HepG2 (cell line): Measurements from ENCODE around the gene TEDC1. TPM values are rescaled to one million over a fixed set of nuclear protein-coding genes. Genes with fewer than 3 reads are reported as not detected.
A peak's percentile ranks its signal among the peaks of the same experiment; 100 is the strongest.

Experiments
- ATAC-seq: fragments of 200-7000 bp; cut with Tn5 transposase; 3 replicates; pipeline ENCODE4 v1.9.1; 2020; ENCODE audit warnings: mild to moderate bottlenecking, moderate library complexity
- BruUV-seq: library from RNA; stranded (reverse); fragments of 400-500 nt; replicated peaks from 2 replicates; lab custom pipeline; 2021; lab: Mats Ljungman, UMichigan
- CTCF ChIA-PET: fragments of 300-600 bp; formaldehyde crosslinking; extraction: SDS; loops from one replicate; lab custom pipeline; 2021; ENCODE audit warnings: low total read pairs, inconsistent platforms, low intra/inter-chr PET ratio; lab: Yijun Ruan, JAX
- POLR2A ChIA-PET: fragments of 350-600 bp; sonication (Branson Sonifier 250); formaldehyde crosslinking; loops from one replicate; lab custom pipeline; 2020; ENCODE audit warnings: antibody characterized with exemption, inconsistent platforms; lab: Yijun Ruan, JAX
- DNase-seq: peaks from one replicate; pipeline ENCODE4 v3.0.0-alpha.2; 2015; ENCODE audit warnings: low spot score
- FAIRE-seq: peaks from 3 replicates; lab custom pipeline; 2011; peaks lifted over from hg19 to GRCh38; lab: Jason Lieb, UNC
- H2AFZ ChIP-seq: one replicate; pipeline ENCODE4 v1.6.1; 2011; ENCODE audit warnings: low read length, inconsistent platforms
- H3K27ac ChIP-seq: fragments of 300-600 bp; 3 replicates; pipeline ENCODE4 v1.8.0; 2011; ENCODE audit warnings: mixed run types, mild to moderate bottlenecking, mixed read lengths, low read length, inconsistent platforms; ENCODE audit not compliant: insufficient read depth; ENCODE audit errors: extremely low read length
- H3K27me3 ChIP-seq, 2 experiments: fragments of 200-600 bp in 1 of 2; 2 replicates in 1 of 2; 3 replicates in 1 of 2; pipeline versions ENCODE4 v1.6.0 to v1.8.0; 2011; ENCODE audit warnings: low read length in 2 of 2, mild to moderate bottlenecking in 2 of 2, moderate library complexity in 2 of 2, inconsistent platforms in 1 of 2; ENCODE audit not compliant: insufficient read depth in 2 of 2, control insufficient read depth in 1 of 2
- H3K36me3 ChIP-seq, 2 experiments: fragments of 200-600 bp in 1 of 2; replicated peaks in 1 of 2; 2 replicates in 1 of 2; 3 replicates in 1 of 2; pipeline versions ENCODE4 v1.5.1 to v1.8.0; 2011; ENCODE audit warnings: low read length in 2 of 2, inconsistent platforms in 1 of 2; ENCODE audit not compliant: insufficient read depth in 2 of 2, control insufficient read depth in 1 of 2
- H3K4me1 ChIP-seq: 2 replicates; pipeline ENCODE4 v1.5.1; 2012; ENCODE audit warnings: low read length, inconsistent platforms; ENCODE audit not compliant: insufficient read depth
- H3K4me2 ChIP-seq: 2 replicates; pipeline ENCODE4 v1.6.0; 2011; ENCODE audit warnings: low read depth, low read length, inconsistent platforms
- H3K4me3 ChIP-seq, 3 experiments: fragments of 200-600 bp in 1 of 3; sonication (generic), shearing (Covaris generic) in 1 of 3; replicated peaks in 1 of 3; 2 replicates each; pipeline ENCODE4 v1.5.1; 2011 to 2016; ENCODE audit warnings: low read length in 3 of 3, inconsistent platforms in 2 of 3, low read depth in 2 of 3, mild to moderate bottlenecking in 2 of 3, control low read depth in 1 of 3, mixed read lengths in 1 of 3; ENCODE audit not compliant: insufficient read depth in 1 of 3
- H3K79me2 ChIP-seq: one replicate; pipeline ENCODE4 v1.6.1; 2011; ENCODE audit warnings: low read length, inconsistent platforms; ENCODE audit not compliant: insufficient read depth
- H3K9ac ChIP-seq: 2 replicates; pipeline ENCODE4 v1.6.0; 2011; ENCODE audit warnings: mild to moderate bottlenecking, low read depth, low read length, inconsistent platforms; ENCODE audit not compliant: insufficient read depth
- H3K9me3 ChIP-seq: 2 replicates; pipeline ENCODE4 v1.5.1; 2012; ENCODE audit warnings: mild to moderate bottlenecking, low read length
- H4K20me1 ChIP-seq: 2 replicates; pipeline ENCODE4 v1.6.0; 2011; ENCODE audit warnings: inconsistent platforms, mild to moderate bottlenecking, low read length, moderate library complexity; ENCODE audit not compliant: insufficient read depth
- FOXO4 ChIP-seq: sonication (generic); formaldehyde crosslinking; conservative IDR thresholded peaks from 2 replicates; pipeline ENCODE4 v1.8.1; 2023; ENCODE audit warnings: missing genetic modification reagents
- PBX3 ChIP-seq: sonication (generic); formaldehyde crosslinking; IDR thresholded peaks from 2 replicates; pipeline ENCODE4 v1.8.1; 2023; ENCODE audit warnings: missing genetic modification reagents, inconsistent platforms, borderline replicate concordance
- RFX3 ChIP-seq: IDR thresholded peaks from 2 replicates; pipeline ENCODE4 v1.6.1; 2016; ENCODE audit warnings: missing biosample characterization, missing genetic modification reagents
- SSRP1 ChIP-seq: IDR thresholded peaks from 2 replicates; pipeline ENCODE4 v1.6.1; 2016; ENCODE audit warnings: control low read depth
- ZFX ChIP-seq: sonication (generic); formaldehyde crosslinking; IDR thresholded peaks from 2 replicates; pipeline ENCODE4 v1.4.0; 2020; ENCODE audit warnings: mild to moderate bottlenecking, low read depth, missing genetic modification reagents, moderate library complexity
- ZFYVE20 ChIP-seq: sonication (generic); formaldehyde crosslinking; IDR thresholded peaks from 2 replicates; pipeline ENCODE4 v1.8.0; 2023; ENCODE audit warnings: low read depth, mild to moderate bottlenecking, moderate library complexity, missing genetic modification reagents, borderline replicate concordance
- ZKSCAN5 ChIP-seq: sonication (generic); formaldehyde crosslinking; IDR thresholded peaks from 2 replicates; pipeline ENCODE4 v1.5.1; 2020; ENCODE audit warnings: mild to moderate bottlenecking, missing genetic modification reagents
- ZNF432 ChIP-seq: sonication (generic); formaldehyde crosslinking; IDR thresholded peaks from 2 replicates; pipeline ENCODE4 v1.5.0; 2020; ENCODE audit warnings: missing genetic modification reagents, mild to moderate bottlenecking, borderline replicate concordance
- WGBS: methylation state at CpG from one replicate; pipeline ENCODE4 v1.1.6; 2017; ENCODE audit warnings: low lambda C conversion rate; 5-methylcytosine and 5-hydroxymethylcytosine counted together
- in situ Hi-C: cut with HindIII; loops from 2 replicates; pipeline ENCODE4 v1.10.0; 2017; ENCODE audit warnings: low pct_unique_long_range_greater_than_20kb; ENCODE audit not compliant: extremely low pct_ligation_motif_present
- intact Hi-C: fragments of 100-400 bp; cut with micrococcal nuclease; formaldehyde crosslinking; loops from one replicate; pipeline ENCODE4 v1.10.0; 2022; ENCODE audit not compliant: unreplicated experiment
- polyA plus RNA-seq, 8 experiments: library from polyadenylated mRNA; depleted of rRNA in 3 of 8; stranded (reverse) in 7 of 8; unstranded in 1 of 8; fragments of >200 nt; fragmentation: Illumina TruSeq in 4 of 8; extraction: Trizol in 4 of 8; gene quantifications; 2 replicates each; pipeline versions ENCODE4 v1.2.1 to v1.2.3, GENCODE V29; 2011 to 2016; ENCODE audit warnings: low read depth in 4 of 8, missing spikeins in 1 of 8, mixed read lengths in 1 of 8; ENCODE audit not compliant: insufficient read depth in 1 of 8
- total RNA-seq, 5 experiments: library from RNA; depleted of rRNA; stranded (reverse); fragments of >200 nt; fragmentation: Illumina TruSeq; extraction: Trizol; gene quantifications; 2 replicates each; pipeline ENCODE4 v1.2.3, GENCODE V29; 2016; ENCODE audit warnings: low read depth in 1 of 5
- TF ChIP-seq, protein P1 (sequence below): sonication (generic); formaldehyde crosslinking; IDR thresholded peaks from 2 replicates; pipeline ENCODE4 v1.5.1; 2020; ENCODE audit warnings: missing genetic modification reagents, mild to moderate bottlenecking, borderline replicate concordance

Gene TEDC1
- total and polyA plus RNA-seq, 2 of the 13 experiments (the other 11 are each of a cell fraction or from before 2014, with no cell fraction given), result 5.7 to 27.4 TPM

DNA sequence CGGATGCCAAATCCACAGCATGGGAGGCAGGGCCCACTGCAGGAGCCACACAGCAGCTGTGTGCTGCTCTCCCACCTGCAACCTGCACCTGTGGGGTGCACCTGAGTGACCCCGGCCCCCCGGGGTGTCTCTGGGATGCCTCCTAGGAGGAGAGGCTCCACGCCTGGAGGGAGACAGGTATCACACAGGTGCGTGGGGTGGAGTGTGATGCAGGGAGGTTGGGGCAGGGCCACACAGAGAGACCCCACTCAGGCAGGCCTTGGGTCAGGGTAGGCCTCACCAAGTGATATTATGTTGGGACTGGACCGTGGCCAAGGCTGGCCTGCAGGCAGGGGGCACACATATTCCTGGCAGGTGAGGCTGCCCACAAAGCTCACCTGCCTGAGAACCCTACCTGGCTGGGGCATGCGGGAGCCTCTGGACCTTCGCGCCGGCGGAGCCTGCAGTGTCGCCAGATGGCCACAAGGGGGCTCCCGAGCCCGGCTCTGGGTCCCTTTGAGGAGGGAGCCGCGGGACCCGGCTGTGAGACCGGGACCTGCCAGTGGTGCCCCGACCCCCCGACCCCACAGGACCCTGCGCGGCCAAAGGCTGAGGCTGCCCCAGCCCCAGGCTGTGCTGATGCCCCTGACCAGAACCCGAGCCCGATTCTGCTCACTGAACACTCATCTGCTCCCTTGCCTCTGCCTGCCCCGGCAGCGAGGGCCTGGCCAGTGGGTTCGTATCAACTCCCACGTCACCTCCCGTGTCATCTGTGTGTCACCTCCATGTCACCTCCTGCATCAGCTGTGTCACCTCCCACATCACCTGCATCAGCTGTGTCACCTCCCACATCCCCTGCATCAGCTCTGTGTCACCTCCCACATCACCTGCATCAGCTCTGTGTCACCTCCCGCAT, 46.8 kb downstream of the TEDC1 start (continued):
- TF ChIP-seq, protein P1, sequence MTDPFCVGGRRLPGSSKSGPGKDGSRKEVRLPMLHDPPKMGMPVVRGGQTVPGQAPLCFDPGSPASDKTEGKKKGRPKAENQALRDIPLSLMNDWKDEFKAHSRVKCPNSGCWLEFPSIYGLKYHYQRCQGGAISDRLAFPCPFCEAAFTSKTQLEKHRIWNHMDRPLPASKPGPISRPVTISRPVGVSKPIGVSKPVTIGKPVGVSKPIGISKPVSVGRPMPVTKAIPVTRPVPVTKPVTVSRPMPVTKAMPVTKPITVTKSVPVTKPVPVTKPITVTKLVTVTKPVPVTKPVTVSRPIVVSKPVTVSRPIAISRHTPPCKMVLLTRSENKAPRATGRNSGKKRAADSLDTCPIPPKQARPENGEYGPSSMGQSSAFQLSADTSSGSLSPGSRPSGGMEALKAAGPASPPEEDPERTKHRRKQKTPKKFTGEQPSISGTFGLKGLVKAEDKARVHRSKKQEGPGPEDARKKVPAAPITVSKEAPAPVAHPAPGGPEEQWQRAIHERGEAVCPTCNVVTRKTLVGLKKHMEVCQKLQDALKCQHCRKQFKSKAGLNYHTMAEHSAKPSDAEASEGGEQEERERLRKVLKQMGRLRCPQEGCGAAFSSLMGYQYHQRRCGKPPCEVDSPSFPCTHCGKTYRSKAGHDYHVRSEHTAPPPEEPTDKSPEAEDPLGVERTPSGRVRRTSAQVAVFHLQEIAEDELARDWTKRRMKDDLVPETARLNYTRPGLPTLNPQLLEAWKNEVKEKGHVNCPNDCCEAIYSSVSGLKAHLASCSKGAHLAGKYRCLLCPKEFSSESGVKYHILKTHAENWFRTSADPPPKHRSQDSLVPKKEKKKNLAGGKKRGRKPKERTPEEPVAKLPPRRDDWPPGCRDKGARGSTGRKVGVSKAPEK, result no peak
- TF ChIP-seq PBX3 (no peak), ZFX (CRISPR knock-in tag) (0 out of 2 replicates have a peak, but pooled peaks have one; percentile 19), SSRP1 (no peak)
- TF ChIP-seq, all 625 proteins: peak for 13

DNA sequence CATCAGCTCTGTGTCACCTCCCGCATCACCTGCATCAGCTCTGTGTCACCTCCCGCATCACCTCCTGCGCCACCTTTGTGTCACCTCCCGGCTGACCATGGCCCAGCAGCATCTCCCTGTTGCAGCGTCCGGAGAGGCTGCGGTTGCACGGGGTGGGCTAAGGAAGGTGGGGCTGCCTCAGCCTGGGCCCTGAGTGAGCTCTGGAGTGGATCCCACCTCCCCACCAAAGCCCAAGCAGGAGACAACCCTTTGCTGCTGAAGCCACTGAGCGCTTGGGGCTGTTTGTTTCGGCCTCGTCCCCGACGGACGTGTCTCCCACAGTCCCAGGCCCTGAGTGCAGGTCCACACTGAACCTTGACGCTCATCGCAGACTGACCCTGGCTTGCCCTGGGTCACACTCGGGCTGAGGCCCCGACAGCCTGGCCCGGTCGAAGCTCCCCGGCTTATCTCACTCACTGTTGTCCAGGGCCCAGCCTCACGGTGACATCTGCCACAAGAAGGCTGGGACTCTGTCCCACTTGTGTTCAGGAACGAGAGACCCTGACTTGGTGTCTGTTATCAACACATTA, 47.5 kb downstream of the TEDC1 start:
- CTCF ChIA-PET, result no interaction called here
- TF ChIP-seq RFX3 (CRISPR knock-in tag) (no peak), ZFYVE20 (CRISPR knock-in tag) (0 out of 2 replicates have a peak, but pooled peaks have one; percentile 21), FOXO4 (CRISPR knock-in tag) (no peak), ZKSCAN5 (CRISPR knock-in tag) (peak; percentile 78), ZNF432 (CRISPR knock-in tag) (no peak)
- WGBS, result 19% methylated on average over 16 of the region's 23 CpGs
- H4K20me1 ChIP-seq, result peaks cover 5% of the 10 kb centered on the region; the same call in 1 of the 2 replicates
- DNase-seq, result no peak
- no peaks in the 10 kb centered on the region for H3K36me3 ChIP-seq
- no peak for FAIRE-seq
- H3K27ac ChIP-seq, result no peak overlapping the region
- peaks cover 4% of the 10 kb centered on the region; the same call in 1 of the 2 replicates for H3K4me1 ChIP-seq
- H3K9me3 ChIP-seq, result no peaks in the 10 kb centered on the region
- in situ Hi-C loops, result no loop called here
- intact Hi-C loops, result no loop called here
- H3K9ac ChIP-seq, result no peak overlapping the region
- H3K4me2 ChIP-seq, result no peak overlapping the region
- H3K4me3 ChIP-seq, result no peak overlapping the region
- peak; percentile 19; the same call in 1 of the 3 replicates for ATAC-seq
- POLR2A ChIA-PET, result no interaction called here
- H2AFZ ChIP-seq, result no peak overlapping the region
- peaks cover 16 to 78% of the 10 kb centered on the region in 2 experiments for H3K27me3 ChIP-seq
- H3K79me2 ChIP-seq, result no peaks in the 10 kb centered on the region
- BruUV-seq, result no TSS peak
